GM18873 (cell line): ENCODE results near the gene PRKAG2.

Experiments
- ATAC-seq: cut with Tn5 transposase; IDR thresholded peaks from one replicate; pipeline ENCODE4 v1.9.1; 2021; ENCODE audit warnings: mild to moderate bottlenecking, moderate library complexity, moderate number of reproducible peaks; ENCODE audit not compliant: unreplicated experiment, low FRiP score

PRKAG2 gene

DNA sequence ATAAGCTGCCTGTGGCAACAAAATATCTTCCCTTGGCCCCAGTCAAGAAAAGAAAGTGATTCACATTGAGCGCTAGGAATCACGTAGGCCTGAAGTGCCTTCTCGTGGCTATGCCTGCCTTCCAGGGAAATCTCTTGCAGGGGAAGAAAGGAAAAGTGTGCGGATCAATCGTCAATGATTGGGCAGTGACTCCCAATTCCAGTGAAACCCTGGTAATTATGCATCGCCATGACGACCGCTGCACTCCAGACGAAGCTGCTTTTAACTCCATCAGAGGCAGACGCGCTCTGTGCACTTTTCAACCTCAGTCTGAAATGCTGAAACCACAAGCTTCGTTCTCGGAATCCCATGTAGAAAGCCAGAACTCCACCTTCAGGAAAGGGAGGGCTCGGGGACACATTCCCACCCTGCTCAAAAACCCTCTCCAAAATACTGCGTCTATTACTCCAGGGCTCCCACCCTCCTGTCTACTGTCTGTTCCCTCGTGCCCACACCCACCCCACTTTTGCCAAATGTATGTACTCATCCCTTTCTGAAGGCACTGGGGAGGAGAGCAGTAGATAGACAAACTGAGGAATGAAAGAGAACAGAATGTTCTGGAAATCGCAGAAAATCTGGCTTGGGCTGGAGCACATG is 24.2 kb upstream of the PRKAG2 start:
- ATAC-seq = no peak

DNA sequence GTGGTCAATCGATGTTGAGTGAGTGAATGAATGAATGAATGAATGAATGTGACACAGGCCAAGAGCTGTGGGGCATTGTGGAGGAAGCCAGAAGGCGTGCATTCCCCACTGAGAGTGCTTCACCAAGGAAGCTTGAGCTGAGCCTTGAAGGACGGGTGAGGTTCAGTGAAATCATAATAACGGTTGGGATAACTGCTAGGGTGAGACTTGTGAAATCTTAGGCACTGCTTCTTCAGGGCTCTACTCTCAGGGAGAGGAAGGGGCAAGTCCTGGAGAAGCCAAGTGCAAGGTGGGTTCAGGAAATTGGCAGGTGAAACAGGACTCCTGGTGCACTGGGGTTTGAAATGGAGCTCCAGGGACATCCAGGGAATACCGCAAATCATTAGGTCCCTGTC is 23.7 kb upstream of the PRKAG2 start:
- no peak for ATAC-seq

- no peak for ATAC-seq
These were observed 22.8 kb upstream of the PRKAG2 start for GRCh38 chr7:151899513-151900360.

DNA sequence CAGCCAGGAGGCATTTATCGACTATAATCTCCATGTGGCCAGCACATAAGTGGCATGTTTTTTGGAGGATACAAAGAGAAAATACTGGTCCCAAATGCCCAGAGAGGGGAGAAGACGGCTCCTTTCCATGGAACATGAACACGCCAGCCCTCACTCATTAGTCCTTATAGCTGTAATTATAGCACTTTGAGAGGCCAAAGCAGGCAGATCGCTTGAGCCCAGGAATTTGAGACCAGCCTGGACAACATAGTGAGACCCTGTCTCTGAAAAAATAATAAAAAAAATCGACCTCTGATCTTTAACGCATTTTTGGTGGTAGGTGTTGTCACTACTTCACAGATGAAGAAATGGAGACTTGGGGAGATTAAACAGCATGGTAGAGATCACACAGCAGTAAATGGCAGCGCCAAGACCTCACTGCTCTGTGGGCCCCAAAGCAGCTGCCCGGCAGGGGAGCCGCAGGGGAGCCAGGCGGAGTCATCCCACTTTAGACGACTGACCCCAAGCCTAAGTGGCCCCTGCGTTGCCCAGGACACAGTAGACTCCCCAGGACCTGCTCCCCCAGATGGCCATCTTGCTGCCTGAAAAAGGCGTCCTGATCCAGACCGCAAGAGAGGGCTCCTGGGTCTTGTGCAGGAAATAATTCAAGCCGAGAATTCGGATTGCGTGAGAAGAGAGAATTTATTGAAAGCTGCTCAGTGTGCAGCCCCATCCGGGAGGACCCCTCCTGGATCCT is 21.2 kb upstream of the PRKAG2 start:
- no peak for ATAC-seq

DNA sequence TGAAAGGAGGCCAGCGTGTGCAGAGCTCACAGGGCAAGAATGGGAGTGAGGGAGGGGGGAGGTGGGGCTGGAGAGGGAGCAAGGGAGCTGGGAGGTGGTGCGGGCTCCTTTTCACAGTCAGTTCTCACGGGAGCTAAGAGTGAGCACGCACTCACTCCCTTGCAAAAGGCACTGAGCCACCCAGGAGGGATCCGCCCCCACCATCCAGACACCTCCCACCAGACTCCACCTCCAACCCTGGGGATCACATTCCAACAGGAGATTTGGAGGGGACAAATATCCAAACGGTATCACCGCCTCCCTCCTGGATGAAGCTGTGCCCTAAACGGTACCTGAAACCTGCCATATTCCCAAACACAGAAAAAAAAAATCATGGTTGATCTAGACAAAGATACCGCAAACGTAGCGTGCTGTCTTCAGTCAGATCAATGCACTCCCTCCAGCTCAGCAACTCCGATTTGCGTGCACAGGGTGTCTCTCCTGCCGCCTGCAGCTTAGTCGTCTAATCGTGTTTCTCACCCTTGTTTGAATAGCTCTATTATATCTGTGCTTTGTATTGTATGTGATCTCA is 20.3 kb upstream of the PRKAG2 start:
- no peak for ATAC-seq

- no peak for ATAC-seq
These were observed 19.6 kb upstream of the PRKAG2 start for GRCh38 chr7:151896486-151896885.

DNA sequence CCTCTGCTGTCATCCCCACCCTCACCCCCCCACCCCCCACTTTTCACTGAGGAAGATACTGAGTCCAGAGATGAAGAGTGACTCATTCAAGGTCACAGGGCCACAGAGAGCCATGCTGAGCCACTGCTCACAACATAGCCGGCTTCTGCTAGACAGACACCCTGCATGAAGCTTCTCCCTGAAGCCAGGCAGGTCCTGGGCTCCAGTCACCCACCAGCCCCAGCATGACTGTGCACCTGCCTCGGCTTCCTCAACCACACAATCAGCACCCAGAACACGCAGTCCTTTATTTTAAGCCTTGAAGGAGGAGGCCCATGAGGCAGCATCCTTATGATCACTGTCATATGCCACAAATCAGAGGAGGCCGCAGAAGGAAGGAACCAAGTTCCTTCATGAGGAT is 19.2 kb upstream of the PRKAG2 start:
- no peak for ATAC-seq

DNA sequence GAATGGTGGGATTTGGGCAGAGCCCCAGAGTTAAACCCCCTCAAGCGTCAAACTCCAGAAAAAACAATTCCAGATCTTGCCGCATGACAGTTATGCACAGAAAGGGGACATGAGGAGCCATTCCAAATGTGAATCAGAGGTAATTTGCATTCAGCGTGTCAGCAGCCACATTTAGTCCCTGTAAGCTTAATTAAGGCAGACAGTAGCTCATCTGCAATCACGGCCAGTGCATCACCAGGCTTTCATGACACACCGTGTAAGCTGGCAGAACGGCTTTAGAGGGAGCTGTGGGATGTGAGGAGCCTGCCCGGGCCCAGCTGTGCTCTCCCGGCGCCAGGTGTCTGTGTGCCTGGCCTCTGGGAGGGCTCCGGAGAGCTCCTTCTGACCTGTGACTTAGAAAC is 18.7 kb upstream of the PRKAG2 start:
- no peak for ATAC-seq

GRCh38 chr7:151895008-151895630 is 18.2 kb upstream of the PRKAG2 start:
- ATAC-seq = no peak

DNA sequence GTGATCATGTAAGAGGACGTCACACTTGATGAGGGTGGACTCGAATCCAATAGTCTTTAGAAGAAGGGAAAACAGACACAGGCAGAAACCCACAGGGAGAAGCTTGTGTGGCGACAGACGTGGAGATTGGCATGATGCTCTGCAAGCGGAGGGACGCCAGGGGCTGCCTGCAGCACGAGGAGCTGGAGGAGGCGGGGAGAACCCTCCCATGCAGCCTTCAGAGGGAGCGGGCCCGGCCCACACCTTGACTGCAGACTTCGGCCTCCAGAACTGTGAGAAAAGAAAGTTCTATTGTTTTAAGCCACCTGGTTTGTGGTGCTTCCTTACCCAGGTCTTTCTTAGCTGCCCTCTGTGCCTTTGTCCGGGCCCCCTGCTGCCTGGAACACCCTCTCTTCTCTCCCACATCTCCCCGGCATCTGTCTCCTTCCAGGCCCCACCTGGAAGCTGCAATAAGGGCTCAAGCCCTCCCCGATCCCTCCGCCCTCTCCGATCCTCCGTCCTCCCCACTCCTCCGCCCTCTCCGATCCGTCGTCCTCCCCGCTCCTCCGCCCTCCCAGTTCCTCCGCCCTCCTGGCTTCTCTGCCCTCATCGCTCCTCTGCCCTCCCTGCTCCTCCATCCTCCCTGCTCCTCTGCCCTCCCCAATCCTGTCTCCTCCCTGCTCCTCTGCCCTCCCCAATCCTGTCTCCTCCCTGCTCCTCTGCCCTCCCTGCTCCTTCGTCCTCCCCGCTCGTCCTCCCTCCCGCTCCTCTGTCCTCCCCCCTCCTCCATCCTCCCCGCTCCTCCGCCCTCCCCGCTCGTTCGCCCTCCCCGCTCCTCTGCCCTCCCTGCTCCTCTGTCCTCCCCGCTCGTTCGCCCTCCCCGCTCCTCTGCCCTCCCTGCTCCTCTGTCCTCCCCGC is 17.4 kb upstream of the PRKAG2 start:
- ATAC-seq = no peak

DNA sequence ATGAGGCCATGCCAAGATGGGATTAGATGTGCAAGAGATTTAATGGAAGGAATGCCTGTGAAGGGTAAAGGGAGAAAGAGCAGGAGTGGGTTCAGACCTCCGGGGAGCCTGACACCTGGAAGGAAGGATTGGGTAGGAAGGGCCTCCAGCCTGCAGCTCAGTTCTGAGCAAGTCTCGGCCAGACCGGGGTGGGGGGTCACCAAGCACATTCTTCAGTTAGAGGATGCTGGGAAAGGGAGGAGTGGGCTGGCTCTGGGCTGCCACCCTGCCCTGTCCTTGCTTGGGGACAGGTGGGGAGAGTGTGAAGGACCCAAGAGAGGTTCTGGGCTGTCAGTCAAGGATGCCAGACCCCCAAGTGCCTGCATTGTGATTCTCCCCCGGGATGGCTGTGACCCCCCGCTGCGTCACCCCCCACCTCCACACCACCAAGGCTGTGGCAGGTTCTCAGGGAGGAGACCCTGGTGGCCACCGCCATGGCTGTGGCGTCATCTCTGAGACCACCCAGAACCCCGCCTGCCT is 16.5 kb upstream of the PRKAG2 start:
- no peak for ATAC-seq

DNA sequence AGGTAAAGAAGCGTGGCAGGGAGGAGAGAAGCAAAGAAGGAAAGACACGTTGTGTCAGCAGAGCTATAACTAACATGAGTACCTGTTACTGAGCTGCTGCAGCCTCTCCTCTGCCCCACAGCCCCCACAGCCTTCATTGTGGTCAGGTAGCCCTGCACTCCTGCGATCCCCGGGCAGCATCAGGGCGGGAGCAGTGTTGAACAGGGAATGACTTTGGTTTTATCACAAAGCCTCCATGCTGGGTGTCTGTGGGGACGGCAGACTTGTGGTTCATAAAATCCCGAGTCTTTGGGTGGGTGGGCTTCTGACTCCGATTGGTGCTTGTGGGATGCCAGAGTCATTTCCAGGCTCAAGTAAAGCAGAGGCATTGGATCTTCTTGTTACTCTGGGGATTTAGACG is 14.8 kb upstream of the PRKAG2 start:
- ATAC-seq = no peak

DNA sequence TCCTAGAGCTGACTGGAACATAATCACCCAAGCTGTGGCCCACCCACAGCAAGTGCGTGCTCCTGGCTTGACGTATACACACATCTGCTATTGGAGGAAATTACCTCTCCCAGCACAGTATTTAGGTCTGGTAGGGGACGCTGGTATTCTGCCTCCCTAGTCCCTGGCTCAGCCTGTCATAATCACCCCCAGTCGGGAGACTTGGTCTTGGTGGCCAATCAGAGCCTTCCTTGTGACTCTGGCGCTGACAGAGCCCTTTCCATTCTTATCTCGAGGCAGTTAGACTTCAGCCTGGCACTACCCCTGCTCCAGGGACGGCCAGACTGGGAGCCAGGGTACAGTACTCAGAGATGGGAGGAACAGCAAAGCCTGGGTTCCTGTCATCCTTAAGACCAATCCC is 14.3 kb upstream of the PRKAG2 start:
- ATAC-seq = no peak

GRCh38 chr7:151890355-151891004 is 13.6 kb upstream of the PRKAG2 start:
- ATAC-seq = no peak

GRCh38 chr7:151889406-151890354 is 12.8 kb upstream of the PRKAG2 start:
- no peak for ATAC-seq

DNA sequence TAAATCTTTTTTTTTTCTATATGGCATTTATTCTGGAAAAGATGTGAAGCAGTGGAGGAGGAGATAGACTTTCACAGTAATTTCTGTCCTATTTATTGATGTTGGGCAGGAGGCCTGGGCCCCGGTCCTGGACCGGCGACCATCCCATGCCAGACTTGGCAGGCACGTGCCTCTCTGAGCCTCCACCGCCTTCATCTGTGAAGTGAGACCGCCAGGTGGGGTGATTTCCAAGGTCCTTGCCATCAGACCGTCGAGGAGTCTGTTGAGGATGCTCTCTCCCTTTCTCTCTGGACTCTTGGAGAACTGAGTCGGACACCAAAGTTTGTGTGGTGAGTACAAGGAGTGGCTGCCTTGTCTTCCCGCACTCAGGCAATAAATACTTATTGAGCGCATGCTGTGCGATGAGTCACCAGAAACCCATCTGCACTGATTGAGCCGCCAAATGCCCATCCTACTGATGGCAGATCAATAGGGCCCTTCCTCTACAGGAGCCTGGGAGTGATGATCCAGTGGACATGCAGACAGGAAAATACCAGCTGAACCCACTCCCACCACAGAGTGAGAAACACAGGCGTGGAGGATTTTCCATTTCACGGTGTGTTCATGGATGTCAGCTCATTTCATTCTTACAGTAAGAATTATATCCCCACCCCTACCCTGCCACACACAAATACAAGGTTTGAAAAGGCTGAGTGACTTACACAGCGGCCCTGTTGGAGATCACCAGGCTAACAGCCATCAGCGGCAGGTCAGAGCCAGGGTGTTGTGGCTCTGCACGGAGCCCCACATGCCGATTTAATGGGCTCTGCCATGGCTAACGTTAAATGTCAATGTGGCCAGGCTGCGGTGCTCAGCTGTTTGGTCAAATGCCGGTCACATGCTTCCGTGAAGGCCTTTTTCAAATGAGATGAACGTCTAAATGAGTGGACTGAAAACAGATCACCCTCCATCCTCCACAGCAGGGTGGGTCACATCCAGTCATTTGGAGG is 11.5 kb upstream of the PRKAG2 start:
- ATAC-seq = no peak

DNA sequence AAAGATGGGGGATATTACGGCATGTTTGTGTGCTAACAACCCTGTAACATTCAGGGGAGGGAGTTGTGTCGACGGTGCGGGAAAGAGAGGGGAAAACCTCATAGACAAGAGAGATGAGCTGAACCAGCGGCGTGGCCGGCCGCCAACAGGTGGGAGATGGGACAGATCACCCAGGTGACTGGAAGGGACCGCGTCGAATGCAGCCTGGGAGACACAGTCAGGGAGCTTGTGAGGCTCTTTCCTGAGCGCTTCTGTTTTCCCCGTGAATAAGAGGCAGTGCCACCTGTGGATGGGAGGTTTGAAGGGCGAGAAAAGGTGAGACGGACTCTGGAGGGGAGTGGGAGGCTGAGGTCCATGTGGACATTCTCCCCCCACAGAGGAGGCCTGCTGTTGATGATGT is 9.9 kb upstream of the PRKAG2 start:
- no peak for ATAC-seq
